Neuronal stem cell (in vitro differentiated cells): ENCODE measurements around the gene STRN.

Experiments used
- DNase-seq: peaks from one replicate; pipeline ENCODE4 v3.0.0-alpha.2; 2013; ENCODE audit warnings: low spot score
- H2AFZ ChIP-seq: one replicate; pipeline ENCODE4 v1.6.1; 2013; ENCODE audit warnings: mild to moderate bottlenecking, low read length, inconsistent platforms
- H2AK5ac ChIP-seq: 2 replicates; pipeline ENCODE4 v1.6.1; 2013; ENCODE audit warnings: low read depth, mild to moderate bottlenecking, inconsistent platforms, low read length, moderate library complexity, mixed read lengths
- H2BK120ac ChIP-seq: 2 replicates; pipeline ENCODE4 v1.6.1; 2013; ENCODE audit warnings: low read depth, mild to moderate bottlenecking, inconsistent platforms, low read length, moderate library complexity, mixed read lengths
- H2BK12ac ChIP-seq: one replicate; pipeline ENCODE4 v1.6.1; 2013; ENCODE audit warnings: low read length, inconsistent platforms
- H2BK15ac ChIP-seq: 2 replicates; pipeline ENCODE4 v1.6.1; 2013; ENCODE audit warnings: mild to moderate bottlenecking, low read length, inconsistent platforms, mixed read lengths
- H2BK5ac ChIP-seq: one replicate; pipeline ENCODE4 v1.6.1; 2013; ENCODE audit warnings: inconsistent platforms, mild to moderate bottlenecking, low read length, moderate library complexity
- H3K14ac ChIP-seq: one replicate; pipeline ENCODE4 v1.6.1; 2013; ENCODE audit warnings: low read length, inconsistent platforms
- H3K18ac ChIP-seq: 2 replicates; pipeline ENCODE4 v1.6.1; 2013; ENCODE audit warnings: low read length, inconsistent platforms
- H3K23ac ChIP-seq: 2 replicates; pipeline ENCODE4 v1.6.1; 2013; ENCODE audit warnings: low read depth, mild to moderate bottlenecking, mixed read lengths, low read length, inconsistent platforms; ENCODE audit not compliant: poor library complexity
- H3K27ac ChIP-seq: replicated peaks from 3 replicates; pipeline ENCODE4 v1.5.1; 2013; ENCODE audit warnings: low read length, inconsistent platforms
- H3K27me3 ChIP-seq, 3 experiments: 2 replicates each; pipeline ENCODE4 v1.6.1; 2013; ENCODE audit warnings: low read length in 3 of 3, mild to moderate bottlenecking in 2 of 3, inconsistent platforms in 1 of 3, low read depth in 1 of 3, mixed read lengths in 1 of 3, moderate library complexity in 1 of 3; ENCODE audit not compliant: control insufficient read depth in 3 of 3, insufficient read depth in 3 of 3
- H3K36me3 ChIP-seq, 2 donors: replicated peaks in 1 of 2; 2 replicates each; pipeline ENCODE4 v1.6.1; 2013; ENCODE audit warnings: low read length in 2 of 2; ENCODE audit not compliant: control insufficient read depth in 2 of 2, insufficient read depth in 2 of 2
- H3K4ac ChIP-seq: 2 replicates; pipeline ENCODE4 v1.6.1; 2013; ENCODE audit warnings: inconsistent platforms, mild to moderate bottlenecking, low read length, moderate library complexity
- H3K4me1 ChIP-seq, 2 donors: 1 replicate in 1 of 2; 2 replicates in 1 of 2; pipeline ENCODE4 v1.6.1; 2013; ENCODE audit warnings: low read length in 2 of 2, low read depth in 1 of 2; ENCODE audit not compliant: control insufficient read depth in 2 of 2, insufficient read depth in 1 of 2
- H3K4me2 ChIP-seq: one replicate; pipeline ENCODE4 v1.6.1; 2013; ENCODE audit warnings: mild to moderate bottlenecking, low read length, inconsistent platforms; ENCODE audit not compliant: insufficient read depth, poor library complexity, severe bottlenecking
- H3K4me3 ChIP-seq, 2 donors: 2 replicates each; pipeline ENCODE4 v1.5.1; 2013; ENCODE audit warnings: low read length in 2 of 2, mild to moderate bottlenecking in 2 of 2, inconsistent platforms in 1 of 2, moderate library complexity in 1 of 2
- H3K79me1 ChIP-seq: one replicate; pipeline ENCODE4 v1.6.1; 2013; ENCODE audit warnings: low read depth, mild to moderate bottlenecking, inconsistent platforms, low read length, moderate library complexity
- H3K9ac ChIP-seq: one replicate; pipeline ENCODE4 v1.6.1; 2013; ENCODE audit warnings: mild to moderate bottlenecking, low read depth, low read length, inconsistent platforms; ENCODE audit not compliant: poor library complexity
- H3K9me3 ChIP-seq, 2 donors: replicated peaks in 1 of 2; 2 replicates each; pipeline versions ENCODE3 to v1.6.1; 2013; ENCODE audit warnings: low read length in 2 of 2, mild to moderate bottlenecking in 2 of 2, inconsistent platforms in 1 of 2, low read depth in 1 of 2, mixed read lengths in 1 of 2, moderate library complexity in 1 of 2; ENCODE audit not compliant: control insufficient read depth in 2 of 2, insufficient read depth in 1 of 2
- H4K8ac ChIP-seq: one replicate; pipeline ENCODE4 v1.6.1; 2013; ENCODE audit warnings: low read depth, mild to moderate bottlenecking, inconsistent platforms, low read length, moderate library complexity
- H4K91ac ChIP-seq: one replicate; pipeline ENCODE4 v1.6.1; 2013; ENCODE audit warnings: low read length, low read depth, mild to moderate bottlenecking, inconsistent platforms; ENCODE audit not compliant: poor library complexity
- WGBS, 2 donors: extraction: QIAGEN DNeasy Blood & Tissue Kit; methylation state at CpG; one replicate each; pipeline ENCODE4 v1.1.7; 2013; ENCODE audit warnings: missing lambda C conversion rate in 2 of 2, mixed read lengths in 1 of 2; ENCODE audit not compliant: insufficient read length in 2 of 2, insufficient replicate concordance in 1 of 2; ENCODE audit errors: extremely low coverage in 2 of 2; 5-methylcytosine and 5-hydroxymethylcytosine counted together

The STRN gene

GRCh38 chr2:36960005-36960675 lies 6.2 kb downstream of the STRN start:
- Histone ChIP-seq H3K23ac (no peak overlapping the region), H2BK5ac (no peak overlapping the region), H3K18ac (no peak overlapping the region), H3K79me1 (no peaks in the 10 kb centered on the region), H3K27ac (no peak overlapping the region), H2AK5ac (no peak overlapping the region), H2BK120ac (no peak overlapping the region), H3K14ac (no peak overlapping the region), H3K9ac (no peak overlapping the region), H3K36me3 (peaks cover 0 to 5% of the 10 kb centered on the region in 2 donors), H2BK12ac (no peak overlapping the region), H3K4me2 (no peak overlapping the region), H2AFZ (no peak overlapping the region), H3K4me1 (peaks cover 0 to 2% of the 10 kb centered on the region in 2 donors), H3K4me3 (no peak overlapping the region), H3K9me3 (no peaks in the 10 kb centered on the region), H2BK15ac (no peak overlapping the region), H3K27me3 (no peaks in the 10 kb centered on the region), H4K8ac (no peak overlapping the region), H3K4ac (no peak overlapping the region), H4K91ac (no peak overlapping the region)
- WGBS, 2 donors = no CpG with 5 or more reads among the region's 2 CpGs
- no peak for DNase-seq

GRCh38 chr2:36954977-36955607 lies 11.2 kb downstream of the STRN start:
- no peaks in the 10 kb centered on the region for H3K79me1 ChIP-seq
- H4K8ac ChIP-seq = no peak overlapping the region
- no peaks in the 10 kb centered on the region for H3K9me3 ChIP-seq
- peaks cover 2 to 14% of the 10 kb centered on the region in 2 donors for H3K4me1 ChIP-seq
- no peak overlapping the region for H3K4me2 ChIP-seq
- WGBS, 2 donors = no CpG with 5 or more reads among the region's 6 CpGs
- H4K91ac ChIP-seq = no peak overlapping the region
- DNase-seq = no peak
- no peak overlapping the region for H3K4me3 ChIP-seq
- H2AK5ac ChIP-seq = no peak overlapping the region
- no peak overlapping the region for H2BK15ac ChIP-seq
- H3K14ac ChIP-seq = no peak overlapping the region
- no peak overlapping the region for H2BK120ac ChIP-seq
- H3K27me3 ChIP-seq = no peaks in the 10 kb centered on the region
- H3K27ac ChIP-seq = no peak overlapping the region
- peaks cover 0 to 5% of the 10 kb centered on the region in 2 donors for H3K36me3 ChIP-seq
- no peak overlapping the region for H3K9ac ChIP-seq
- H3K4ac ChIP-seq = no peak overlapping the region
- no peak overlapping the region for H3K18ac ChIP-seq
- no peak overlapping the region for H2AFZ ChIP-seq
- no peak overlapping the region for H2BK5ac ChIP-seq
- no peak overlapping the region for H2BK12ac ChIP-seq
- H3K23ac ChIP-seq = no peak overlapping the region

- Histone ChIP-seq H2BK5ac (no peak overlapping the region), H2BK12ac (no peak overlapping the region), H3K23ac (no peak overlapping the region), H2AK5ac (no peak overlapping the region), H3K4me1 (peaks cover 2 to 14% of the 10 kb centered on the region in 2 donors), H2AFZ (no peak overlapping the region), H4K8ac (no peak overlapping the region), H3K4ac (no peak overlapping the region), H2BK15ac (no peak overlapping the region), H3K9me3 (no peaks in the 10 kb centered on the region), H4K91ac (no peak overlapping the region), H3K18ac (no peak overlapping the region), H3K4me3 (no peak overlapping the region), H3K9ac (no peak overlapping the region), H3K14ac (no peak overlapping the region), H3K27me3 (no peaks in the 10 kb centered on the region), H3K4me2 (no peak overlapping the region), H3K27ac (no peak overlapping the region), H3K36me3 (no peaks in the 10 kb centered on the region), H2BK120ac (no peak overlapping the region), H3K79me1 (no peaks in the 10 kb centered on the region)
- no peak for DNase-seq
- WGBS, 2 donors = no CpG with 5 or more reads among the region's 3 CpGs
Observed at GRCh38 chr2:36952748-36953197, 13.6 kb downstream of the STRN start.

DNA sequence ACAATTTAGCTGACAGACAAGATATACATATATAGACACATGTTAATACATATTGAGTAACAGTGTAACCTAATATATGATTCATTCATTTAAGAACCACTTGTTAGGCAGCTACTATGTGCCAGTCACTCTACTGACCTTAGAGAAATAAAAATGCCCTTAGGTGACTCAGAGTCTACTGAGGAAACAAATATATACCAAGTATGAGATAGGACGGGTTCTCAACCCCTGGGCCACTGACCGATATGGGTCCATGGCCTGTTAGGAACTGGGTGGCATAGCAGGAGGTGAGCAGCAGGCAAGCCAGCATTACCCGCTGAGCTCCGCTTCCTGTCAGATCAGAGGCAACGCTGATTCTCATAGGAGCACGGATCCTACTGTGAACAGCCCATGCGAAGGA lies 14.8 kb downstream of the STRN start:
- Histone ChIP-seq H2BK120ac (no peak overlapping the region), H3K23ac (no peak overlapping the region), H3K9me3 (no peaks in the 10 kb centered on the region), H3K4me1 (peaks cover 2 to 14% of the 10 kb centered on the region in 2 donors), H3K4me2 (no peak overlapping the region), H3K36me3 (no peaks in the 10 kb centered on the region), H2BK5ac (no peak overlapping the region), H2BK12ac (no peak overlapping the region), H3K27ac (no peak overlapping the region), H4K8ac (no peak overlapping the region), H2AFZ (no peak overlapping the region), H2BK15ac (no peak overlapping the region), H3K4ac (no peak overlapping the region), H4K91ac (no peak overlapping the region), H3K9ac (no peak overlapping the region), H3K18ac (no peak overlapping the region), H3K79me1 (no peaks in the 10 kb centered on the region), H3K14ac (no peak overlapping the region), H2AK5ac (no peak overlapping the region), H3K27me3 (no peaks in the 10 kb centered on the region), H3K4me3 (no peak overlapping the region)
- WGBS, 2 donors = no CpG with 5 or more reads among the region's 7 CpGs
- DNase-seq = no peak
